ENCODE measurements around the gene HSPG2.
"Not testable (repeated sequence)": the region's sequence is repeated elsewhere in the genome, so short reads cannot be mapped to it uniquely, and the experiment has no call there.

HSPG2 gene

GRCh38 chr1:21931171-21932093 lies 5.7 kb downstream of the HSPG2 start:
- peak; percentile 53 for DNase-seq

- DNase-seq: no peak
Measured at GRCh38 chr1:21930629-21931170, 6.4 kb downstream of the HSPG2 start.

- DNase-seq: no peak
Measured at GRCh38 chr1:21930080-21930571, 7.0 kb downstream of the HSPG2 start.

GRCh38 chr1:21927533-21928237 lies 9.4 kb downstream of the HSPG2 start:
- DNase-seq: no peak

GRCh38 chr1:21926814-21927532 lies 10.1 kb downstream of the HSPG2 start:
- no peak for DNase-seq

- DNase-seq: peak; percentile 10
Measured at GRCh38 chr1:21926065-21926464, 11.0 kb downstream of the HSPG2 start.

GRCh38 chr1:21925334-21925940 lies 11.7 kb downstream of the HSPG2 start:
- DNase-seq: no peak

GRCh38 chr1:21924503-21925005 lies 12.6 kb downstream of the HSPG2 start:
- peak; percentile 89 for DNase-seq

GRCh38 chr1:21922090-21923013 lies 14.8 kb downstream of the HSPG2 start:
- DNase-seq: no peak

- DNase-seq: no peak
Measured at GRCh38 chr1:21921100-21921875, 15.8 kb downstream of the HSPG2 start.

- DNase-seq: no peak
Measured at GRCh38 chr1:21919520-21919919, 17.6 kb downstream of the HSPG2 start.

- DNase-seq: not testable (repeated sequence)
Measured at GRCh38 chr1:21917239-21917631, 19.9 kb downstream of the HSPG2 start.

- DNase-seq: no peak
Measured at GRCh38 chr1:21916447-21917238, 20.5 kb downstream of the HSPG2 start.

- peak; percentile 14 for DNase-seq
Measured at GRCh38 chr1:21914880-21915640, 22.1 kb downstream of the HSPG2 start.

- DNase-seq: no peak
Measured at GRCh38 chr1:21914450-21914849, 22.7 kb downstream of the HSPG2 start.

GRCh38 chr1:21913763-21914162 lies 23.3 kb downstream of the HSPG2 start:
- DNase-seq: peak; percentile 40

- no peak for DNase-seq
Measured at GRCh38 chr1:21913258-21913657, 23.9 kb downstream of the HSPG2 start.

- DNase-seq: peak; percentile 34
Measured at GRCh38 chr1:21912038-21912758, 24.9 kb downstream of the HSPG2 start.
